Measurements from ENCODE around the gene VSTM2B.
"Not testable (repeated sequence)": the region's sequence is repeated elsewhere in the genome, so short reads cannot be mapped to it uniquely, and the experiment has no call there.

VSTM2B gene

GRCh38 chr19:29542776-29543175 lies 17.0 kb downstream of the VSTM2B start:
- no peak for DNase-seq (ENCODE audit: low read depth)
- no peak for TF ChIP-seq CTCF (conservative IDR thresholded peaks at IDR 0.05; ENCODE audit: control insufficient read depth, insufficient read depth, low read depth, low read length)
- no peak overlapping the region for H3K4me3 ChIP-seq (ENCODE audit: control insufficient read depth, low read depth, low read length)

GRCh38 chr19:29543381-29543780 lies 17.6 kb downstream of the VSTM2B start:
- DNase-seq (ENCODE audit: low read depth): no peak
- H3K4me3 ChIP-seq (ENCODE audit: control insufficient read depth, low read depth, low read length): no peak overlapping the region
- no peak for TF ChIP-seq CTCF (conservative IDR thresholded peaks at IDR 0.05; ENCODE audit: control insufficient read depth, insufficient read depth, low read depth, low read length)

- H3K4me3 ChIP-seq (ENCODE audit: control insufficient read depth, low read depth, low read length): no peak overlapping the region
- TF ChIP-seq CTCF (conservative IDR thresholded peaks at IDR 0.05; ENCODE audit: control insufficient read depth, insufficient read depth, low read depth, low read length): no peak
- no peak for DNase-seq (ENCODE audit: low read depth)
Observed at GRCh38 chr19:29544656-29545360, 19.0 kb downstream of the VSTM2B start.

GRCh38 chr19:29545447-29545846 lies 19.7 kb downstream of the VSTM2B start:
- not testable (repeated sequence) for DNase-seq (ENCODE audit: low read depth); H3K4me3 ChIP-seq (ENCODE audit: control insufficient read depth, low read depth, low read length)

GRCh38 chr19:29545866-29546582 lies 20.2 kb downstream of the VSTM2B start:
- no peak for TF ChIP-seq CTCF (conservative IDR thresholded peaks at IDR 0.05; ENCODE audit: control insufficient read depth, insufficient read depth, low read depth, low read length)
- no peak overlapping the region for H3K4me3 ChIP-seq (ENCODE audit: control insufficient read depth, low read depth, low read length)
- no peak for DNase-seq (ENCODE audit: low read depth)

GRCh38 chr19:29546583-29547190 lies 20.9 kb downstream of the VSTM2B start:
- no peak overlapping the region for H3K4me3 ChIP-seq (ENCODE audit: control insufficient read depth, low read depth, low read length)
- TF ChIP-seq CTCF (conservative IDR thresholded peaks at IDR 0.05; ENCODE audit: control insufficient read depth, insufficient read depth, low read depth, low read length): no peak

GRCh38 chr19:29547361-29547960 lies 21.7 kb downstream of the VSTM2B start:
- DNase-seq (ENCODE audit: low read depth): no peak
- no peak for TF ChIP-seq CTCF (conservative IDR thresholded peaks at IDR 0.05; ENCODE audit: control insufficient read depth, insufficient read depth, low read depth, low read length)
- H3K4me3 ChIP-seq (ENCODE audit: control insufficient read depth, low read depth, low read length): no peak overlapping the region

More at GRCh38 chr19:29546583-29547190, 20.9 kb downstream of the VSTM2B start:
- DNase-seq (ENCODE audit: low read depth): no peak
